VCaP (cell line): Measurements from ENCODE around the gene IRS1.

ENCODE experiments used
- H3K27ac ChIP-seq: fragments of 450-650 bp; 2 replicates; pipeline ENCODE4 v1.5.1; 2017
- TF ChIP-seq, protein P1 (sequence below): fragments of 450-650 bp; conservative IDR thresholded peaks from 2 replicates; pipeline ENCODE4 v1.5.1; 2017; ENCODE audit warnings: mild to moderate bottlenecking, moderate library complexity

The IRS1 gene

DNA sequence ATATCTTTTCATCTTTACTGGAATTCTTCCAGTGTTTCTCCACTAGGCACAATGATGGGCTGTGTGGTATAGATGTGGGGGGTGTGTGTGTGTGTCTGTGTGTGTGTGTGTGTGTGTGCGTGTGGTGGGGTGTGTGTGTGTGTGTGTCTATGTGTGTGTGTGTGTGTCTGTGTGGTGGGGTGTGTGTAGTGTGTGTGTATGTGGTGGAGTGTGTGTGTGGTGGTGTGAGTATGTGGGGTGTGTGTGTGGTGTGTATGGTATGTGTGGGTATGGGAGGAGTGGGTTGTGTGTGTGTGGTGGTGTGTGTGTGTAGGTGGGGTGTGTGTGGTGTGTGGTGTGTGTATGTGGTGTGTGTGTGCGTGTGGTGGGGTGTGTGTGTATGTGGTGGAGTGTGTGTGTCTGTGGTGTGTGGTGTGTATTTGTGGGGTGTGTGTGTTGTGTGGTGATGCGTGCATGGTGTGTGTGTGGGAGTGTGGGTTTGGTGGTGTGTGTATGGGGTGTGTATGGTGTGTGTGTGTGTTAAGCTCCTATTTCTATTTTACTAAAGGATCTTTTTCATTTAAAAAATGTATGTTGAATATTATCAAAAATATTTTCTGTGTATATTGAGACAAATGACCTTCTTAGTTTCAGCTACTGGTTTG lies 84.2 kb downstream of the IRS1 start:
- TF ChIP-seq, protein P1, sequence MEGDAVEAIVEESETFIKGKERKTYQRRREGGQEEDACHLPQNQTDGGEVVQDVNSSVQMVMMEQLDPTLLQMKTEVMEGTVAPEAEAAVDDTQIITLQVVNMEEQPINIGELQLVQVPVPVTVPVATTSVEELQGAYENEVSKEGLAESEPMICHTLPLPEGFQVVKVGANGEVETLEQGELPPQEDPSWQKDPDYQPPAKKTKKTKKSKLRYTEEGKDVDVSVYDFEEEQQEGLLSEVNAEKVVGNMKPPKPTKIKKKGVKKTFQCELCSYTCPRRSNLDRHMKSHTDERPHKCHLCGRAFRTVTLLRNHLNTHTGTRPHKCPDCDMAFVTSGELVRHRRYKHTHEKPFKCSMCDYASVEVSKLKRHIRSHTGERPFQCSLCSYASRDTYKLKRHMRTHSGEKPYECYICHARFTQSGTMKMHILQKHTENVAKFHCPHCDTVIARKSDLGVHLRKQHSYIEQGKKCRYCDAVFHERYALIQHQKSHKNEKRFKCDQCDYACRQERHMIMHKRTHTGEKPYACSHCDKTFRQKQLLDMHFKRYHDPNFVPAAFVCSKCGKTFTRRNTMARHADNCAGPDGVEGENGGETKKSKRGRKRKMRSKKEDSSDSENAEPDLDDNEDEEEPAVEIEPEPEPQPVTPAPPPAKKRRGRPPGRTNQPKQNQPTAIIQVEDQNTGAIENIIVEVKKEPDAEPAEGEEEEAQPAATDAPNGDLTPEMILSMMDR: no peak

DNA sequence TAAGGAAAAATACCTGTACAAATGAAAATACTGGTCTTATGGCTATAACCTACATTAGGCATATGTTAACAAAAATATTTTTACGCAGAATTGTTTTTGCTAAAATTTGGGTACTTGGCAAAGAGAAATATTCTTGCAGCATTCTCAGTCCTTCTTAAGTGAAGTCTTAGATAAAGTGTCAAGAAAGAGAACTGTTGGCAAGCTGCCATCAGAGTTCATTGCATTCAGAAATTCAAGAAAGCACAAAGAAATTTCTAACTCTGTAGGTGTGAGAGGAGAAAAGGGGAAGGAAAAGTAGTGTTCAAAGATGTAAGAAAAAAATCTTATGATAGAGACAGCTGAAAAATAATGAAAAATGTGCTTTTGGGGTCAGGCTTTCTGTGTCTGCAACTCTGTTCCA lies 86.7 kb downstream of the IRS1 start:
- no peak overlapping the region for H3K27ac ChIP-seq
- TF ChIP-seq, protein P1: no peak

More for the DNA sequence above, 84.2 kb downstream of the IRS1 start:
- H3K27ac ChIP-seq: no peak overlapping the region

DNA sequence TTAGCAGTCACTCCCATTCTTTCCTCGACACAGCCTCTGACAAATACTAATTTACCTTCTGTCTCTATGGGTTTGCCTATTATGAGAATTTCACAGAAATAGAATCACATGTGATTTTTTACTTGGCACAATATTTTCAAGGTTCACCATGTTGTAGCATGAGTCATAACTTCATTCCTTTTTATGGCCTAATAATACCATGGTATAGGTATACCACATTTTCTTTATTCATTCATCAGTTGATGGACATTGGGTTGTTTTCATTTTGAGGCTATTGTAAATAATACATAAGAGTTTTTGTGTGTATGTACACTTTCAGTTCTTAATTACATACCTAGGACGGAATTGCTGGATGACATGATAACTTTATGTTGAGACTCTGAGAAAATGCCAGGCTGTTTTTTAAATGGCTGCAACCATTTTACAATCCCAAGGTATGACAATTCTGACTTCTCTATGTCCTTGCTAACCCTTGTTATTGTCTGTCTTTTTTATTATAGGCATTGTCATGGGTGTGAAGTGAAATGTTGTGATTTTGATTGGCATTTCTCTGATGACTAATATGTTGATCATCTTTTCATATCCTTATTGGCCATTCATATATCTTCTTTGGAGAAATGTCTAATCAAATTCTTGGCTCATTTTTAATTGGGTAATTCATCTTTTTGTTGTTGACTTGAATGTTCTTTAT lies 87.9 kb downstream of the IRS1 start:
- TF ChIP-seq, protein P1: no peak
- H3K27ac ChIP-seq: no peak overlapping the region

DNA sequence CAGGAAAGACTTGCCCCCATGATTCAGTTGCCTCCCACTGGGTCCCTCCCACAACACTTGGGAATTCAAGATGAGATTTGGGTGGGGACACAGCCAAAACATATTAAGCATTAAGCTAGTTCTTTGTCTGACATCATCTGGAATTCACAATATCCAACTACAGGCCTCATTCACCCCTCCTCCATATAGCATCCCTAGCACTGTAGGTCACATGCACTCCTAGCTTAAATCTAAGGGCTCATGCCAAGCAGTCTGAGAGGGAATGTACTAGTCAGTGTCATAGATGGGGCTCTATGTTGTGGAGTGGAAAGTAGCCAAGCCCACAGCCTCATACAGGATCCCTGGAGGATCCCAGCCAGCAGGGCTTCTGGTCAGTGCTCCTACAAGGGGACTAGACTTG lies 92.1 kb downstream of the IRS1 start:
- TF ChIP-seq, protein P1: no peak

DNA sequence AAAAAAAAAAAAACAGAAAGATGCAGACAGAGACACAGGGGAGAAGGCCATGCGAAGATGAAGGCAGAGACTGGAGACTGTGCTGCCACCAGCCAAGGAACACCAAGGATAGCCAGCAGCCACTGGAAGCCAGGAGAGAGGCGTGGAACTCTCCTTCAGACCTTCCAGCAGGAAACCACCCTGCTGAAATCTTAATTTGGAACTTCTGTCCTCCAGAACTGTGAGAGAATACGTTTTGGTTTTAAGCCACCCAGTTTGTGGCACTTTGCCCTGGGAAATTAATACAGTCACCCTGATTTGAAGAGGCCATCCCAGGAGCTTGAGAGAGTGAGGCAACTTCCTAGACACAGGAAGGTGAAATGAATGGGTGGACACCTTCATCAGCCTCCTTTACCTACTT lies 93.7 kb downstream of the IRS1 start:
- TF ChIP-seq, protein P1: no peak
- no peak overlapping the region for H3K27ac ChIP-seq

More for the DNA sequence above, 92.1 kb downstream of the IRS1 start:
- H3K27ac ChIP-seq: no peak overlapping the region

DNA sequence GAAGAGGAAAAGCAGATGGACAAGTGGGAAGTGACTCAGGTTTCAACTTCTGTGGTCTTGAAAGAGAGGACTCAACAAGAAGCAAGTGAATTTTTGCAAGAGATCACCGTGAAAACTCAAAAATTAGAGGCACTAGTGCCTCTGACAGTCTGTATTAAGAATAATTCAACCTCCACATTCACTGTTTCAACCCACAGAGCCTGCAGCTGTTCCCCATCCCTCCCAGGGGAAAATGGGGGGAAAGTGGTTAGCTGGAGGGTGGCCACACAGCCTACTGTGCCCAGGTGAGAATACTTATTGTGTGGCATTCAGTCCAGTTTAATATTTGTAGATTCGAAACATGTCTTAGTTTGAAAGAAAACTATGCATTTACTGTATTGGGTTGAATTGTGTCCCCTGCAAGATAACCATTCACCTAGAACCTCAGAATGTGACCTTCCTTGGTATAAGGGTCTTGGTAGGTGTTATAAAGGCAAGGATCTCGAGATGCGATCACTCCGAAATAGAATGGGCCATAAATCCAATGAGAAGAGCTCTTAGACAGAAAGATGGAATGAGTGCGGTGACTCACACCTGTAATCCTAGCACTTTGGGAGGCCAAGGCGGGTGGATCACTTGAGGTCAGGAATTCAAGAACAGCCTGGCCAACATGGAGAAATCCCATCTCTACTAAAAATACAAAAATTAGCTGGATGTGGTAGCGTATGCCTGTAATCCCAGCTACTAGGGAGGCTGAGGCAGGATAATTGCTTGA lies 94.3 kb downstream of the IRS1 start:
- TF ChIP-seq, protein P1: no peak
- H3K27ac ChIP-seq: no peak overlapping the region

DNA sequence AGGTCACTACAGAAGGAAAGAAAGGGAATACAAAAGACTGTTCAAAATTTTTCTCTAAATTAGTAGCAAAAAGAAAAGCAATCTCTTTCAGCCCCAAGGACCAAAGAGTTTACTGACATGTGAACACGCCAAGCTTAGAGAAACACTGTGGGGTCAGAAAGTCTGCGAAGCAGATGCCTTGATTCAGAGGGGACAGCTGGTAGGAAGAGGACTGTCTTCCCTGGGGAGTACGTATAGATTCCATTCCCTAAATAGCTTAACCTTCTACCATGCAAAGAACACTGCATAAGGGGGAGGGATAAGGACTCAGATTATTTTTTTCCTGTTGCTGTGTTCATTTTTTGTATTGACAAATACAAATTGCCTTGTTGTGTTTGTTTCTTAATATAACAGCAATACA lies 96.1 kb downstream of the IRS1 start:
- no peak overlapping the region for H3K27ac ChIP-seq
- TF ChIP-seq, protein P1: no peak
